ENCODE measurements around the gene BRSK2.

Gene BRSK2

DNA sequence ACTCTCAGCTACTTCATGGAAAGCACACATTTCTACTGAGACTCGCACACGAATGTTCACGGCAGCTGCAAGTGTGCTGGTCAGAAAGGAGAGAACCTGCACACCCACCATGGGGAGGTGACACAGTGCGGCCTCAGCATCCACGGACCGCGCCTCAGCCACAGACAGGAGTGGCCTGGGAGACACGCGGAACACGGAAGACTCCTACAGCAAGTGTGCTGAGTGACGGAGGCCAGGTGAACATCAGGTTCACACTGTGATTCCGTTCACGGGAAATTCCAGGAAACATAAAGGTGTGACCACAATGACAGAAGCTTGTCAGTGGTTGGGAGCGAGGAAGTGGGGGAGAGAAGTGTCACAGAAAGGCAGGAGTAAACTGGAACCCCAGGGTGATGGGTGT, 110.2 kb downstream of the BRSK2 start:
- H3K36me3 ChIP-seq (ENCODE audit: control insufficient read depth, insufficient read depth, low read length): peaks cover 2% of the 10 kb centered on the region; the same call in 1 of the 2 replicates
- H3K27ac ChIP-seq (ENCODE audit: low read length): no peak overlapping the region
- no peak overlapping the region for H3K4me3 ChIP-seq (ENCODE audit: low read length)
- WGBS (ENCODE audit: insufficient coverage, insufficient read length): no CpG with 5 or more reads among the region's 14 CpGs
- no peaks in the 10 kb centered on the region for H3K27me3 ChIP-seq (ENCODE audit: control insufficient read depth, insufficient read depth, low read length)
- H3K4me1 ChIP-seq (ENCODE audit: control insufficient read depth, insufficient read depth, low read length): 0 out of 2 replicates have a peak, but pooled peaks cover 1% of the 10 kb centered on the region
- DNase-seq (ENCODE audit: low read depth, low spot score): no peak
- H3K9me3 ChIP-seq (ENCODE audit: control insufficient read depth, insufficient read depth, low read length): no peaks in the 10 kb centered on the region

DNA sequence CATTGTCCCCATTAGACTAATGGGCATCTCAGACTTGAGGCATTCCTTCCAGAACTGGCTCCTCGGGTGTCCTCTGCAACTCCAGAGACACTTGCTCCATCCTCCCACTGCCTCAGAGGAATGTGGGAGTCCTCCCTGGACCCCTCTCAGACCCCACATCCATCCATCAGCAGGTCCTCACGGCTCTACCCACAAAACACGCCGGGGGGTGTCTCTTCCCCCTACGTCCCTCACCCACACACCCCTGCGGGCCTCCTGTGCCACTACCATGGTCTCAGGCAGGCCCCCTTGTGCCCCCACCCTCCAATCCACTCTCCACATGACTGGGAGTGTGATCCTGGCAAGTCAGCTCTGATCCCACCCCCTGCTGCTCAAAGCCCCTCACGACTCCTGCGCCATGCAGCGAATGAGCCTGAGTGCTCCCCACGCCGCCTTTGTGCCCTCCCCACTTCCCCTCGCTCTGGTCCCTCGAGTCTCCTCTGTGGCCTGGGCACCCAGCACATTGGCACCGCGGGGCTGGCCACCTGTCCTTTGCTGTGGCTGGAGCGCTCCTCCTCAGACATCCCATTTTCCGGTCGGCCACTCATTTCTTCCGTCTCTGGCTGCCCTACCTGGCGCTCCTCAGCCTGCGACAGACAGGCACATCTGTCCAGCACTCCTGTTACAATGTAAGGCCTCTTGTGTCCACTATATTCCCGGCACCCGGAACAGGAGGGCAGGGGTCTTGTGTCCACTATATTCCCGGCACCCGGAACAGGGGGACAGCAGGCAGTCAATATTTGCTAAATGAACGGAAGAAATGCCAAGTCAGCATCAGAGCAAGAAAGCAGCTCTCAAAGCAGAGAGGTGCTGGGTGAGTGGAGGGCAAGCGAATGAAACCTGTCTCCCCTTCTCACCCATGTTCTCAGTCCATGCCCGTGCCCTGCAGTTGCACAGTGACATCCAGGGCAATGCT, 111.0 kb downstream of the BRSK2 start:
- Histone ChIP-seq H3K36me3 (ENCODE audit: control insufficient read depth, insufficient read depth, low read length) (peaks cover 2% of the 10 kb centered on the region; the same call in 1 of the 2 replicates), H3K9me3 (ENCODE audit: control insufficient read depth, insufficient read depth, low read length) (no peaks in the 10 kb centered on the region), H3K4me3 (ENCODE audit: low read length) (no peak overlapping the region), H3K27me3 (ENCODE audit: control insufficient read depth, insufficient read depth, low read length) (no peaks in the 10 kb centered on the region), H3K4me1 (ENCODE audit: control insufficient read depth, insufficient read depth, low read length) (0 out of 2 replicates have a peak, but pooled peaks cover 1% of the 10 kb centered on the region), H3K27ac (ENCODE audit: low read length) (no peak overlapping the region)
- no peak for DNase-seq (ENCODE audit: low read depth, low spot score)
- WGBS (ENCODE audit: insufficient coverage, insufficient read length): no CpG with 5 or more reads among the region's 28 CpGs

- no CpG with 5 or more reads among the region's 25 CpGs for WGBS (ENCODE audit: insufficient coverage, insufficient read length)
- Histone ChIP-seq H3K27ac (ENCODE audit: low read length) (no peak overlapping the region), H3K4me1 (ENCODE audit: control insufficient read depth, insufficient read depth, low read length) (0 out of 2 replicates have a peak, but pooled peaks cover 1% of the 10 kb centered on the region)
Observed at GRCh38 chr11:1501421-1502167, 111.9 kb downstream of the BRSK2 start.

GRCh38 chr11:1502168-1502953, 112.6 kb downstream of the BRSK2 start:
- Histone ChIP-seq H3K36me3 (ENCODE audit: control insufficient read depth, insufficient read depth, low read length) (peaks cover 2% of the 10 kb centered on the region; the same call in 1 of the 2 replicates), H3K9me3 (ENCODE audit: control insufficient read depth, insufficient read depth, low read length) (no peaks in the 10 kb centered on the region), H3K27me3 (ENCODE audit: control insufficient read depth, insufficient read depth, low read length) (no peaks in the 10 kb centered on the region), H3K4me3 (ENCODE audit: low read length) (no peak overlapping the region), H3K27ac (ENCODE audit: low read length) (no peak overlapping the region), H3K4me1 (ENCODE audit: control insufficient read depth, insufficient read depth, low read length) (peaks cover under 1% of the 10 kb centered on the region; the same call in 1 of the 2 replicates)
- no CpG with 5 or more reads among the region's 24 CpGs for WGBS (ENCODE audit: insufficient coverage, insufficient read length)
- no peak for DNase-seq (ENCODE audit: low read depth, low spot score)

More at GRCh38 chr11:1501421-1502167, 111.9 kb downstream of the BRSK2 start:
- Histone ChIP-seq H3K27me3 (ENCODE audit: control insufficient read depth, insufficient read depth, low read length) (no peaks in the 10 kb centered on the region), H3K9me3 (ENCODE audit: control insufficient read depth, insufficient read depth, low read length) (no peaks in the 10 kb centered on the region), H3K4me3 (ENCODE audit: low read length) (no peak overlapping the region), H3K36me3 (ENCODE audit: control insufficient read depth, insufficient read depth, low read length) (peaks cover 2% of the 10 kb centered on the region; the same call in 1 of the 2 replicates)
- DNase-seq (ENCODE audit: low read depth, low spot score): no peak

- Histone ChIP-seq H3K4me3 (ENCODE audit: low read length) (no peak overlapping the region), H3K4me1 (ENCODE audit: control insufficient read depth, insufficient read depth, low read length) (no peaks in the 10 kb centered on the region; the same call in 1 of the 2 replicates), H3K27ac (ENCODE audit: low read length) (no peak overlapping the region), H3K36me3 (ENCODE audit: control insufficient read depth, insufficient read depth, low read length) (peaks cover 2% of the 10 kb centered on the region; the same call in 1 of the 2 replicates), H3K9me3 (ENCODE audit: control insufficient read depth, insufficient read depth, low read length) (no peaks in the 10 kb centered on the region), H3K27me3 (ENCODE audit: control insufficient read depth, insufficient read depth, low read length) (no peaks in the 10 kb centered on the region)
- WGBS (ENCODE audit: insufficient coverage, insufficient read length): no CpG with 5 or more reads among the region's 20 CpGs
- DNase-seq (ENCODE audit: low read depth, low spot score): no peak
Observed at GRCh38 chr11:1502954-1503707, 113.4 kb downstream of the BRSK2 start.

DNA sequence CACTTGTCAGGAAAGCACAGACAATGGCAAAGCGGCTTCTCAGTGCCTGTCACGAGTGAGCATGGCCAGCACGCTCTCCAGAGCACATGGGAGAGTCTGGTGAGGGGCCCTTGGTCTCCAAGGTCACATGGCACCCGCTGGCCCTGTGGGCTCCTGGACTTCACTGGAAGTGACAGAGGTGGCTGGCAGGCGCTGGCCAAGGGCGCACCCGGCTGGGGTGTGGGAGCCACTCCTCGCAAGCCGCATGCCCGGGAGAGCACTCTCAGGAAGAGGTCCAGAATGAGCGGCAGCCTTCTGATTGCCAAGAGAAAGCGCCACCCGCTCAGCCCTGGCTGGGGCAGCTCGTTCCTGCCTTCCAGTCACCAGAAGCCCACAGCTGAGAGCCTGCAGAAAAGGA, 114.0 kb downstream of the BRSK2 start:
- DNase-seq (ENCODE audit: low read depth, low spot score): no peak
- no peaks in the 10 kb centered on the region for H3K9me3 ChIP-seq (ENCODE audit: control insufficient read depth, insufficient read depth, low read length)
- H3K4me1 ChIP-seq (ENCODE audit: control insufficient read depth, insufficient read depth, low read length): peaks cover 3% of the 10 kb centered on the region
- H3K27ac ChIP-seq (ENCODE audit: low read length): no peak overlapping the region
- H3K36me3 ChIP-seq (ENCODE audit: control insufficient read depth, insufficient read depth, low read length): peaks cover 2% of the 10 kb centered on the region; the same call in 1 of the 2 replicates
- no peak overlapping the region for H3K4me3 ChIP-seq (ENCODE audit: low read length)
- H3K27me3 ChIP-seq (ENCODE audit: control insufficient read depth, insufficient read depth, low read length): no peaks in the 10 kb centered on the region
- WGBS (ENCODE audit: insufficient coverage, insufficient read length): no CpG with 5 or more reads among the region's 14 CpGs

- peaks cover 2% of the 10 kb centered on the region; the same call in 1 of the 2 replicates for H3K36me3 ChIP-seq (ENCODE audit: control insufficient read depth, insufficient read depth, low read length)
- no peaks in the 10 kb centered on the region for H3K27me3 ChIP-seq (ENCODE audit: control insufficient read depth, insufficient read depth, low read length)
- peaks cover 3% of the 10 kb centered on the region for H3K4me1 ChIP-seq (ENCODE audit: control insufficient read depth, insufficient read depth, low read length)
- H3K4me3 ChIP-seq (ENCODE audit: low read length): no peak overlapping the region
- no CpG with 5 or more reads among the region's 9 CpGs for WGBS (ENCODE audit: insufficient coverage, insufficient read length)
- no peak overlapping the region for H3K27ac ChIP-seq (ENCODE audit: low read length)
- no peak for DNase-seq (ENCODE audit: low read depth, low spot score)
- no peaks in the 10 kb centered on the region for H3K9me3 ChIP-seq (ENCODE audit: control insufficient read depth, insufficient read depth, low read length)
Observed at GRCh38 chr11:1504138-1504537, 114.4 kb downstream of the BRSK2 start.

DNA sequence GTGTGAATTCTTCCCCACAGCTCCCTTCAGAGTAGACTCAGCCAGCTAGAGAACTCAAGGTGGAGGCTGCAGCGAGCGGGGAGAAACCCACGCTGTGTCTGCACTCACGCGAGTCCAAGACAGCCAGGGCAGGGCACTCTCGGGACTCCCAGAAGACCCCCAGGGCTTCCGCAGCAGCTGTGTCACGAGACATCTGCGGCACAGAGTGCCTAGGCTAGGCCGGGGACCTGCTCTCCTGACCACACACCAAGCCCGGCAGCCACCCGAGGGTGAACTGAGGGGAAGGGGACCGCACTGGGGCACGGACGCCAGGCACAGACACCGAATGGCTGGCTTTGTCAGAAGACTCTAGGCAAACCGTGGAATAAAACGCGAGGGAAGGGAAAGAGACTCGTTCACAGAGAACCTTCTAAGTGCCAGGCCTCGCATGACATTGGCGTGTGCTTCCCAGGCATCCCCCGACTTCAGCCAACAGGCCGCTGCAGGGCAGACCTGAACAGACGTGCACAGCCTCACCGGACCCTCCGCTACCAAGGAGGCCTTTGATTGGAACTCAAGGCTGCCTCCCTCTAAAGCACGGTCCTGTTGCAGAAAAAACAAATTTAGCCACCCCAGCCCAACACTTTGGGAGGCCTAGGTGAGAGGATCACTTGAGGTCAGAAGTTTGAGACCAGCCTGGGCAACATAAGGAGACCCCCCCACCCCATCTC, 115.0 kb downstream of the BRSK2 start:
- no CpG with 5 or more reads among the region's 28 CpGs for WGBS (ENCODE audit: insufficient coverage, insufficient read length)
- Histone ChIP-seq H3K4me1 (ENCODE audit: control insufficient read depth, insufficient read depth, low read length) (peaks cover 3% of the 10 kb centered on the region), H3K27me3 (ENCODE audit: control insufficient read depth, insufficient read depth, low read length) (no peaks in the 10 kb centered on the region), H3K36me3 (ENCODE audit: control insufficient read depth, insufficient read depth, low read length) (no peaks in the 10 kb centered on the region), H3K27ac (ENCODE audit: low read length) (no peak overlapping the region), H3K9me3 (ENCODE audit: control insufficient read depth, insufficient read depth, low read length) (no peaks in the 10 kb centered on the region), H3K4me3 (ENCODE audit: low read length) (no peak overlapping the region)
- DNase-seq (ENCODE audit: low read depth, low spot score): no peak

DNA sequence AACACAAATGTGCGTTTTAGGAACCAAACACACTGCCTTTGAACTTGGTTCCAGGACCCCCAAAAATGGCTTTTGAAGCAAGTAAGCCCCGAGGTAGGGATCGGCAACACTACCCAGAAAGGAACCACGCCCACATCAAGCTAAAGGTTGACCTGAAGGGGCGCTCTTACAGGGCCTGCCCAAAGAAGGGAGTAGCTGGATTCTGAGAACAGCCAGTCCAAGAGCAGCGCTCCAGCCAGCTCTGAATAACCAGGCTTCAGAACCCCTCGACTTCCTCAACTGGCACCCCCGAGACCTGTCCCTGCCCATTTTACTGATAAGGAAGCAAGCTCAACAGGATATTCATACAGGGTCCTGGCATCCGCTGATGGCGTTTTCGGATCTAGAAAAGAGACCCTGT, 115.7 kb downstream of the BRSK2 start:
- no peak overlapping the region for H3K4me3 ChIP-seq (ENCODE audit: low read length)
- H3K27me3 ChIP-seq (ENCODE audit: control insufficient read depth, insufficient read depth, low read length): no peaks in the 10 kb centered on the region
- no CpG with 5 or more reads among the region's 11 CpGs for WGBS (ENCODE audit: insufficient coverage, insufficient read length)

More for the DNA sequence above, 115.7 kb downstream of the BRSK2 start:
- Histone ChIP-seq H3K4me1 (ENCODE audit: control insufficient read depth, insufficient read depth, low read length) (peaks cover 3% of the 10 kb centered on the region), H3K9me3 (ENCODE audit: control insufficient read depth, insufficient read depth, low read length) (no peaks in the 10 kb centered on the region), H3K27ac (ENCODE audit: low read length) (no peak overlapping the region), H3K36me3 (ENCODE audit: control insufficient read depth, insufficient read depth, low read length) (no peaks in the 10 kb centered on the region)
- DNase-seq (ENCODE audit: low read depth, low spot score): peak; percentile 43

Measured in iPS DF 6.9 (cell line).